ENCODE results near the gene NXPH3. TPM values are rescaled to one million over a fixed set of nuclear protein-coding genes. Genes with fewer than 3 reads are reported as not detected.
A peak's percentile ranks its signal among the peaks of the same experiment; 100 is the strongest.

The NXPH3 gene
- total RNA-seq, 1 donor: 3.3 TPM

- no peak overlapping the region for H2AFZ ChIP-seq (ENCODE audit: low read length)
- H3K4me2 ChIP-seq (ENCODE audit: insufficient read depth, low read length): no peak overlapping the region
- TF ChIP-seq CTCF (IDR thresholded peaks at IDR 0.05; ENCODE audit: extremely low read depth, low read depth, low read length): no peak
- peaks cover 5% of the 10 kb centered on the region for H3K4me1 ChIP-seq (ENCODE audit: insufficient read depth, low read length)
- no peaks in the 10 kb centered on the region for H3K9me3 ChIP-seq (ENCODE audit: low read depth, low read length)
- no peak overlapping the region for H3K27ac ChIP-seq (ENCODE audit: low read depth, low read length)
- no peak for DNase-seq (ENCODE audit: insufficient read length, low spot score, missing footprints)
- H4K20me1 ChIP-seq (ENCODE audit: insufficient read depth, low read length): no peaks in the 10 kb centered on the region
- H3K36me3 ChIP-seq (ENCODE audit: insufficient read depth, low read length): no peaks in the 10 kb centered on the region
- no peaks in the 10 kb centered on the region for H3K79me2 ChIP-seq (ENCODE audit: insufficient read depth, low read length)
- no peak overlapping the region for H3K4me3 ChIP-seq (ENCODE audit: insufficient read depth, low read length)
- H3K27me3 ChIP-seq (ENCODE audit: insufficient read depth, low read length): peaks cover 9% of the 10 kb centered on the region
These were observed 4.4 kb upstream of the NXPH3 start for GRCh38 chr17:49571283-49571682.

GRCh38 chr17:49571764-49572163 lies 3.9 kb upstream of the NXPH3 start:
- Histone ChIP-seq H4K20me1 (ENCODE audit: insufficient read depth, low read length) (no peaks in the 10 kb centered on the region), H3K4me1 (ENCODE audit: insufficient read depth, low read length) (peaks cover 4% of the 10 kb centered on the region), H3K4me3 (ENCODE audit: insufficient read depth, low read length) (no peak overlapping the region), H3K79me2 (ENCODE audit: insufficient read depth, low read length) (no peaks in the 10 kb centered on the region), H3K27me3 (ENCODE audit: insufficient read depth, low read length) (peaks cover 9% of the 10 kb centered on the region), H2AFZ (ENCODE audit: low read length) (no peak overlapping the region), H3K4me2 (ENCODE audit: insufficient read depth, low read length) (no peak overlapping the region), H3K36me3 (ENCODE audit: insufficient read depth, low read length) (no peaks in the 10 kb centered on the region), H3K9me3 (ENCODE audit: low read depth, low read length) (no peaks in the 10 kb centered on the region), H3K27ac (ENCODE audit: low read depth, low read length) (no peak overlapping the region)
- TF ChIP-seq CTCF (IDR thresholded peaks at IDR 0.05; ENCODE audit: extremely low read depth, low read depth, low read length): no peak
- peak; percentile 53 for DNase-seq (ENCODE audit: insufficient read length, low spot score, missing footprints)

GRCh38 chr17:49572226-49572625 lies 3.4 kb upstream of the NXPH3 start:
- TF ChIP-seq CTCF (IDR thresholded peaks at IDR 0.05; ENCODE audit: extremely low read depth, low read depth, low read length): no peak
- Histone ChIP-seq H3K36me3 (ENCODE audit: insufficient read depth, low read length) (no peaks in the 10 kb centered on the region), H3K4me3 (ENCODE audit: insufficient read depth, low read length) (no peak overlapping the region), H3K79me2 (ENCODE audit: insufficient read depth, low read length) (no peaks in the 10 kb centered on the region), H4K20me1 (ENCODE audit: insufficient read depth, low read length) (no peaks in the 10 kb centered on the region), H3K4me2 (ENCODE audit: insufficient read depth, low read length) (no peak overlapping the region), H3K27me3 (ENCODE audit: insufficient read depth, low read length) (peaks cover 9% of the 10 kb centered on the region), H3K9me3 (ENCODE audit: low read depth, low read length) (no peaks in the 10 kb centered on the region), H3K27ac (ENCODE audit: low read depth, low read length) (no peak overlapping the region), H2AFZ (ENCODE audit: low read length) (no peak overlapping the region), H3K4me1 (ENCODE audit: insufficient read depth, low read length) (peaks cover 4% of the 10 kb centered on the region)
- DNase-seq (ENCODE audit: insufficient read length, low spot score, missing footprints): no peak

- Histone ChIP-seq H3K27me3 (ENCODE audit: insufficient read depth, low read length) (peaks cover 13% of the 10 kb centered on the region), H3K4me1 (ENCODE audit: insufficient read depth, low read length) (peaks cover 6% of the 10 kb centered on the region), H3K27ac (ENCODE audit: low read depth, low read length) (no peak overlapping the region), H3K36me3 (ENCODE audit: insufficient read depth, low read length) (no peaks in the 10 kb centered on the region), H4K20me1 (ENCODE audit: insufficient read depth, low read length) (no peaks in the 10 kb centered on the region), H3K4me2 (ENCODE audit: insufficient read depth, low read length) (no peak overlapping the region), H2AFZ (ENCODE audit: low read length) (no peak overlapping the region), H3K9me3 (ENCODE audit: low read depth, low read length) (no peaks in the 10 kb centered on the region), H3K79me2 (ENCODE audit: insufficient read depth, low read length) (no peaks in the 10 kb centered on the region), H3K4me3 (ENCODE audit: insufficient read depth, low read length) (no peak overlapping the region)
- TF ChIP-seq CTCF (IDR thresholded peaks at IDR 0.05; ENCODE audit: extremely low read depth, low read depth, low read length): no peak
- DNase-seq (ENCODE audit: insufficient read length, low spot score, missing footprints): peak; percentile 42
These were observed 2.8 kb upstream of the NXPH3 start for GRCh38 chr17:49572806-49573420.

All from osteoblast (primary cell).